Liver (tissue), 9 donors: ENCODE measurements around the gene FAM120B. TPM values are rescaled to one million over a fixed set of nuclear protein-coding genes. Genes with fewer than 3 reads are reported as not detected.

ENCODE experiments used
- DNase-seq: peaks from one replicate; pipeline ENCODE4 v3.0.0-alpha.2; 2017; ENCODE audit warnings: low spot score
- H3K27ac ChIP-seq, 2 donors: one replicate each; pipeline ENCODE4 v1.7.0; 2013; ENCODE audit warnings: inconsistent platforms in 2 of 2, low read length in 2 of 2, control low read depth in 1 of 2, low read depth in 1 of 2, mild to moderate bottlenecking in 1 of 2
- H3K27me3 ChIP-seq, 4 donors: one replicate each; pipeline versions ENCODE4 v1.6.1 to v1.7.0; 2013; ENCODE audit warnings: low read length in 3 of 4, inconsistent platforms in 1 of 4, mild to moderate bottlenecking in 1 of 4, moderate library complexity in 1 of 4; ENCODE audit not compliant: control insufficient read depth in 4 of 4, insufficient read depth in 4 of 4
- H3K36me3 ChIP-seq, 4 donors: one replicate each; pipeline versions ENCODE4 v1.6.1 to v1.7.0; 2013; ENCODE audit warnings: low read length in 3 of 4, mild to moderate bottlenecking in 3 of 4, low read depth in 1 of 4, moderate library complexity in 1 of 4; ENCODE audit not compliant: control insufficient read depth in 4 of 4, insufficient read depth in 3 of 4
- H3K4me1 ChIP-seq, 4 donors: one replicate each; pipeline versions ENCODE4 v1.6.1 to v1.7.0; 2013; ENCODE audit warnings: low read length in 3 of 4, mild to moderate bottlenecking in 3 of 4, moderate library complexity in 1 of 4; ENCODE audit not compliant: control insufficient read depth in 4 of 4, insufficient read depth in 4 of 4
- H3K4me3 ChIP-seq, 3 donors: one replicate each; pipeline versions ENCODE4 v1.6.1 to v1.7.0; 2013; ENCODE audit warnings: low read length in 3 of 3, control low read depth in 1 of 3, low read depth in 1 of 3, mild to moderate bottlenecking in 1 of 3
- H3K9ac ChIP-seq, 2 donors: one replicate each; pipeline ENCODE4 v1.7.0; 2013; ENCODE audit warnings: low read length in 2 of 2, mild to moderate bottlenecking in 2 of 2, moderate library complexity in 2 of 2, control low read depth in 1 of 2, low read depth in 1 of 2
- H3K9me3 ChIP-seq, 4 donors: one replicate each; pipeline versions ENCODE4 v1.6.1 to v1.7.0; 2013; ENCODE audit warnings: low read length in 3 of 4; ENCODE audit not compliant: control insufficient read depth in 4 of 4
- CTCF ChIP-seq: fragments of 150-350 bp; IDR thresholded peaks from 2 replicates; pipeline ENCODE4 v1.5.1; 2017; ENCODE audit warnings: improper control_type of control experiment, low read depth, low read length; ENCODE audit not compliant: missing input control
- EGR1 ChIP-seq, 2 donors: IDR thresholded peaks; 2 replicates each; pipeline ENCODE4 v1.6.1; 2016 to 2018; ENCODE audit warnings: antibody characterized with exemption in 2 of 2, low read depth in 2 of 2
- FOXA2 ChIP-seq: IDR thresholded peaks from 2 replicates; pipeline ENCODE4 v1.6.1; 2016; ENCODE audit warnings: antibody characterized with exemption
- GABPA ChIP-seq, 2 donors: IDR thresholded peaks in 1 of 2; conservative IDR thresholded peaks in 1 of 2; 2 replicates each; pipeline ENCODE4 v1.6.1; 2016; ENCODE audit warnings: antibody characterized with exemption in 2 of 2, mild to moderate bottlenecking in 1 of 2, moderate library complexity in 1 of 2
- HNF4A ChIP-seq, 2 donors: conservative IDR thresholded peaks; 2 replicates each; pipeline ENCODE4 v1.6.1; 2016; ENCODE audit warnings: antibody characterized with exemption in 2 of 2, mild to moderate bottlenecking in 2 of 2
- HNF4G ChIP-seq: IDR thresholded peaks from 2 replicates; pipeline ENCODE4 v1.6.1; 2016; ENCODE audit warnings: antibody characterized with exemption
- JUND ChIP-seq, 2 donors: IDR thresholded peaks; 2 replicates each; pipeline ENCODE4 v1.6.1; 2016; ENCODE audit warnings: antibody characterized with exemption in 2 of 2
- NR2F2 ChIP-seq: IDR thresholded peaks from 2 replicates; pipeline ENCODE4 v1.6.1; 2016; ENCODE audit warnings: antibody characterized with exemption
- RAD21 ChIP-seq, 2 donors: IDR thresholded peaks; 2 replicates each; pipeline ENCODE4 v1.6.1; 2016; ENCODE audit warnings: antibody characterized with exemption in 2 of 2, mild to moderate bottlenecking in 2 of 2
- RXRA ChIP-seq, 2 donors: IDR thresholded peaks; 2 replicates each; pipeline ENCODE4 v1.6.1; 2017 to 2018; ENCODE audit warnings: antibody characterized with exemption in 2 of 2, mild to moderate bottlenecking in 1 of 2
- SP1 ChIP-seq: IDR thresholded peaks from 2 replicates; pipeline ENCODE4 v1.6.1; 2018; ENCODE audit warnings: antibody characterized with exemption, mild to moderate bottlenecking
- TAF1 ChIP-seq: conservative IDR thresholded peaks from 2 replicates; pipeline ENCODE4 v1.6.1; 2016; ENCODE audit warnings: antibody characterized with exemption, mild to moderate bottlenecking
- YY1 ChIP-seq: IDR thresholded peaks from 2 replicates; pipeline ENCODE4 v1.6.1; 2016; ENCODE audit warnings: antibody characterized with exemption, mild to moderate bottlenecking
- ZBTB33 ChIP-seq: IDR thresholded peaks from 2 replicates; pipeline ENCODE4 v1.6.1; 2016; ENCODE audit warnings: antibody characterized with exemption
- WGBS: extraction: QIAGEN DNeasy Blood & Tissue Kit; methylation state at CpG from one replicate; pipeline ENCODE4 v1.1.7; 2013; 5-methylcytosine and 5-hydroxymethylcytosine counted together
- polyA plus RNA-seq, 2 donors: library from polyadenylated mRNA; stranded (reverse) in 1 of 2; unstranded in 1 of 2; fragments of 200-250 nt in 1 of 2; fragments of >200 nt in 1 of 2; fragmentation: Nextera tagmentation in 1 of 2; extraction: Ambion mirVana in 1 of 2; gene quantifications; one replicate each; pipeline versions ENCODE4 v1.2.1 to v1.2.3, GENCODE V29; 2013 to 2015
- total RNA-seq, 2 donors: library from RNA; depleted of rRNA; stranded (reverse); fragments of >200 nt; gene quantifications; one replicate each; pipeline ENCODE4 v1.2.3, GENCODE V29; 2014
- TF ChIP-seq, protein P1 (sequence below): IDR thresholded peaks from 2 replicates; pipeline ENCODE4 v1.6.1; 2016; ENCODE audit warnings: antibody characterized with exemption
- donor health status: healthy.
- donor health status: healthy.
- donor health status: healthy.
- donor health status: healthy.
- donor health status: healthy.

FAM120B gene
- total and polyA plus RNA-seq, 4 donors = 6.0 to 11.1 (median 9.1) TPM

GRCh38 chr6:170276369-170277057, 30.0 kb upstream of the FAM120B start:
- no peak for DNase-seq
- H3K27ac ChIP-seq = peak overlapping the region; percentile 21 to 27
- peaks cover 0 to 13% (median 6%) of the 10 kb centered on the region in 4 donors for H3K4me1 ChIP-seq
- H3K36me3 ChIP-seq = no peaks in the 10 kb centered on the region
- TF ChIP-seq JUND (IDR thresholded peaks at IDR 0.05) (no peak), SP1 (peak; percentile 62), HNF4G (no peak), HNF4A (conservative IDR thresholded peaks at IDR 0.05) (peak; percentile 37 to 56), RAD21 (IDR thresholded peaks at IDR 0.05) (peak; percentile 42 to 46), CTCF (no peak), GABPA (IDR thresholded peaks at IDR 0.05 in 1 of 2, conservative IDR thresholded peaks at IDR 0.05 in 1 of 2) (peak in 1 of 2 donors; percentile 53), NR2F2 (peak; percentile 95), RXRA (IDR thresholded peaks at IDR 0.05) (peak; percentile 46 to 76)
- TF ChIP-seq, protein P1, sequence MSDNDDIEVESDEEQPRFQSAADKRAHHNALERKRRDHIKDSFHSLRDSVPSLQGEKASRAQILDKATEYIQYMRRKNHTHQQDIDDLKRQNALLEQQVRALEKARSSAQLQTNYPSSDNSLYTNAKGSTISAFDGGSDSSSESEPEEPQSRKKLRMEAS = peak; percentile 36
- no peak overlapping the region for H3K4me3 ChIP-seq
- WGBS = 62% methylated on average over 29 of the region's 29 CpGs
- H3K9me3 ChIP-seq = no peaks in the 10 kb centered on the region
- H3K9ac ChIP-seq = no peak overlapping the region
- no peaks in the 10 kb centered on the region for H3K27me3 ChIP-seq

DNA sequence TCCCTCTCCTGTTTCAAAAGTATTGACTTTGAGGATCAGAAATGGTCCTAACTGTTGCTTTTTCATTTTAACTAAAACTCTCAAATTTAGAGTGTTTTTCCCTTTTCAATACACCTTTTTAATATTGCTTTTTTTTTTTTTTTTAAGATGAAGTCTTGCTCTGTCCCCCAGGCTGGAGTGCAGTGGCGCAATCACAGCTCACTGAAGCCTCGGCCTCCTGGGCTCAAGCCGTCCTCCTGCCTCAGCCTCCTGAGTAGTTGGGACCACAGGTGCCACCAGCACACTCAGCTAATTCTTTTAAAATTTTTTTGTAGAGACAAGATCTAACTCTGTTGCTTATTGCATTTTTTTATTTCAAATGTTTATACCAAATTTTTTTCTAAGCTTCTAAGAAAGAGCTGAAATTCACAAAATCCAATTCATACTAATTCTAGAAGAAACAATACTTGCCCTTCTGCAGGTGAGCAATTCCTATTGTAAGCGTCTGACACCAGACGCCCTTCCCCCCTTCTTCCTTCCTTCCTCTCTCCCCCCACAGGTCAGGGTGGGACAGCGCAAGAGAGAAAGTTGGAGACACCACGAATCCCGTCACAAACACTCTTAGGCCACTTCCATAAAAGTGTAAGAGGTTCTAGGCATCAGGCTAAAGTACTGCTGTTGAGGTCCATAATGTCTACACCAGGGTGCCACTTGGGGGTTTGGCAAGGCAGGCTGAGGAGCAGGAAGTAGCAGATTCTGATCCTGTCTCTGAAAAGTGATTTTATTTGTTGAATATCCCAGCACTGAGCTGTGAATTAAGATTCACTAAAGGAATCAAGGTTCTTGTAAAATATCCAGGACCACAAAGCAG, 28.4 kb upstream of the FAM120B start:
- Histone ChIP-seq H3K27ac (no peak overlapping the region), H3K36me3 (peaks cover 0 to 2% (median 0%) of the 10 kb centered on the region in 4 donors), H3K27me3 (peaks cover 0 to 2% (median 0%) of the 10 kb centered on the region in 4 donors), H3K4me3 (no peak overlapping the region), H3K9ac (no peak overlapping the region), H3K9me3 (no peaks in the 10 kb centered on the region), H3K4me1 (peaks cover 0 to 13% (median 6%) of the 10 kb centered on the region in 4 donors)
- no peak for DNase-seq
- 82% methylated on average over 8 of the region's 8 CpGs for WGBS
- TF ChIP-seq YY1 (no peak), ZBTB33 (no peak), CTCF (no peak), NR2F2 (no peak), SP1 (no peak), EGR1 (IDR thresholded peaks at IDR 0.05; ENCODE audit: low read depth in 2 of 2) (no peak), HNF4A (conservative IDR thresholded peaks at IDR 0.05) (no peak), TAF1 (no peak), FOXA2 (no peak)
